Panc1 (cell line): ENCODE data around the gene RNF214.

Source experiments
- POLR2AphosphoS5 ChIP-seq: IDR thresholded peaks from 2 replicates; pipeline ENCODE4 v1.6.1; 2012; ENCODE audit warnings: mild to moderate bottlenecking, low read depth, low read length, moderate library complexity
- SIN3A ChIP-seq: IDR thresholded peaks from 2 replicates; pipeline ENCODE4 v1.6.1; 2012; ENCODE audit warnings: low read depth, mild to moderate bottlenecking, low read length, moderate library complexity, borderline replicate concordance; ENCODE audit not compliant: insufficient read depth
- TF ChIP-seq, protein P1 (sequence below): fragments of 450-650 bp; IDR thresholded peaks from 2 replicates; pipeline ENCODE4 v1.5.1; 2017; ENCODE audit warnings: mild to moderate bottlenecking
- TF ChIP-seq, protein P2 (sequence below), 2 experiments: IDR thresholded peaks; 2 replicates each; pipeline ENCODE4 v1.6.1; 2011 to 2012; ENCODE audit warnings: low read depth in 2 of 2, control low read depth in 1 of 2, low read length in 1 of 2, mild to moderate bottlenecking in 1 of 2, moderate library complexity in 1 of 2; ENCODE audit not compliant: insufficient read depth in 1 of 2

DNA sequence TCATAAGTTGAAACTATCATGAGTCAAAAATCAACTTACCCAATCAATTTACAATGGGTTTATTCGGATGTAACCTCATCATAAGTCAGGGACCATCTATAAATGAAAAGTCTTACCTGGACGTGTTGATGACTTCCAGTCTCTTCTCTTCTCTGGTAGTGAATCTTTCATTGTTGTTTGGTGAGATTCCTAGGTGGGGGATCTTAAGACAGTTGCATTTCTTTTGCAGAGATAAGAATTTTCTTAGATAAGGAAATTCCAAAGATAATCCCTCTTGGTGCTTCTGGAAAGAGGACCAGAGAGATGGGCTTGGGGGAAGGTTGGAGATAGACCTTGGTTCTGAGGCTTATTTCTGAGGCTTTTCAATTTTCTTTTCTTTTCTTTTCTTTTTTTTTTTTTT lies 37.4 kb downstream of the RNF214 start:
- no peak for TF ChIP-seq POLR2AphosphoS5
- TF ChIP-seq, protein P1, sequence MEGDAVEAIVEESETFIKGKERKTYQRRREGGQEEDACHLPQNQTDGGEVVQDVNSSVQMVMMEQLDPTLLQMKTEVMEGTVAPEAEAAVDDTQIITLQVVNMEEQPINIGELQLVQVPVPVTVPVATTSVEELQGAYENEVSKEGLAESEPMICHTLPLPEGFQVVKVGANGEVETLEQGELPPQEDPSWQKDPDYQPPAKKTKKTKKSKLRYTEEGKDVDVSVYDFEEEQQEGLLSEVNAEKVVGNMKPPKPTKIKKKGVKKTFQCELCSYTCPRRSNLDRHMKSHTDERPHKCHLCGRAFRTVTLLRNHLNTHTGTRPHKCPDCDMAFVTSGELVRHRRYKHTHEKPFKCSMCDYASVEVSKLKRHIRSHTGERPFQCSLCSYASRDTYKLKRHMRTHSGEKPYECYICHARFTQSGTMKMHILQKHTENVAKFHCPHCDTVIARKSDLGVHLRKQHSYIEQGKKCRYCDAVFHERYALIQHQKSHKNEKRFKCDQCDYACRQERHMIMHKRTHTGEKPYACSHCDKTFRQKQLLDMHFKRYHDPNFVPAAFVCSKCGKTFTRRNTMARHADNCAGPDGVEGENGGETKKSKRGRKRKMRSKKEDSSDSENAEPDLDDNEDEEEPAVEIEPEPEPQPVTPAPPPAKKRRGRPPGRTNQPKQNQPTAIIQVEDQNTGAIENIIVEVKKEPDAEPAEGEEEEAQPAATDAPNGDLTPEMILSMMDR: no peak
- TF ChIP-seq, protein P2, sequence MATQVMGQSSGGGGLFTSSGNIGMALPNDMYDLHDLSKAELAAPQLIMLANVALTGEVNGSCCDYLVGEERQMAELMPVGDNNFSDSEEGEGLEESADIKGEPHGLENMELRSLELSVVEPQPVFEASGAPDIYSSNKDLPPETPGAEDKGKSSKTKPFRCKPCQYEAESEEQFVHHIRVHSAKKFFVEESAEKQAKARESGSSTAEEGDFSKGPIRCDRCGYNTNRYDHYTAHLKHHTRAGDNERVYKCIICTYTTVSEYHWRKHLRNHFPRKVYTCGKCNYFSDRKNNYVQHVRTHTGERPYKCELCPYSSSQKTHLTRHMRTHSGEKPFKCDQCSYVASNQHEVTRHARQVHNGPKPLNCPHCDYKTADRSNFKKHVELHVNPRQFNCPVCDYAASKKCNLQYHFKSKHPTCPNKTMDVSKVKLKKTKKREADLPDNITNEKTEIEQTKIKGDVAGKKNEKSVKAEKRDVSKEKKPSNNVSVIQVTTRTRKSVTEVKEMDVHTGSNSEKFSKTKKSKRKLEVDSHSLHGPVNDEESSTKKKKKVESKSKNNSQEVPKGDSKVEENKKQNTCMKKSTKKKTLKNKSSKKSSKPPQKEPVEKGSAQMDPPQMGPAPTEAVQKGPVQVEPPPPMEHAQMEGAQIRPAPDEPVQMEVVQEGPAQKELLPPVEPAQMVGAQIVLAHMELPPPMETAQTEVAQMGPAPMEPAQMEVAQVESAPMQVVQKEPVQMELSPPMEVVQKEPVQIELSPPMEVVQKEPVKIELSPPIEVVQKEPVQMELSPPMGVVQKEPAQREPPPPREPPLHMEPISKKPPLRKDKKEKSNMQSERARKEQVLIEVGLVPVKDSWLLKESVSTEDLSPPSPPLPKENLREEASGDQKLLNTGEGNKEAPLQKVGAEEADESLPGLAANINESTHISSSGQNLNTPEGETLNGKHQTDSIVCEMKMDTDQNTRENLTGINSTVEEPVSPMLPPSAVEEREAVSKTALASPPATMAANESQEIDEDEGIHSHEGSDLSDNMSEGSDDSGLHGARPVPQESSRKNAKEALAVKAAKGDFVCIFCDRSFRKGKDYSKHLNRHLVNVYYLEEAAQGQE (IDR thresholded peaks at IDR 0.05; ENCODE audit: insufficient read depth in 1 of 2, low read depth in 2 of 2, low read length in 1 of 2): no peak
- TF ChIP-seq SIN3A: no peak
